Measurements from ENCODE around the gene PRKAR2B.
"Not testable (repeated sequence)": the region's sequence is repeated elsewhere in the genome, so short reads cannot be mapped to it uniquely, and the experiment has no call there.

The PRKAR2B gene

DNA sequence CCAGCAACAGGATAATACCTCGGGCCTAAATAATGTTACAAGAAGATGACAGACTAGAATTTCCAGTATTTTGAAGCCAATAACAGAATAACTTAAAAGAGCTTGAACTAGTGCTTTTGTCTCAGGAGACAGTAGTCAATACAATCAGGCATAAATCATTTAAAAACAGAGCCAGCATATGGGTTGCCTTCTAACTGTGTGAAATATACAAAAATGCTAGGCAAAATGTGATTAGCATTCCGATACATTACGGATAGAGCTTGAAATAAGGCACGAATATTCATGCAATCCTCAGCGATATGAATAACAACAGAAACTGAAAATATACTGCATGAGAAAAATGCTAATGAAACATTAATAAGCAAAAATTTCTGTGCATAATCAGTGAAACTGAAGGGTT lies 18.3 kb upstream of the PRKAR2B start:
- in situ Hi-C loops (cut with MboI; ENCODE audit: low sequenced_read_pairs), result no loop called here

DNA sequence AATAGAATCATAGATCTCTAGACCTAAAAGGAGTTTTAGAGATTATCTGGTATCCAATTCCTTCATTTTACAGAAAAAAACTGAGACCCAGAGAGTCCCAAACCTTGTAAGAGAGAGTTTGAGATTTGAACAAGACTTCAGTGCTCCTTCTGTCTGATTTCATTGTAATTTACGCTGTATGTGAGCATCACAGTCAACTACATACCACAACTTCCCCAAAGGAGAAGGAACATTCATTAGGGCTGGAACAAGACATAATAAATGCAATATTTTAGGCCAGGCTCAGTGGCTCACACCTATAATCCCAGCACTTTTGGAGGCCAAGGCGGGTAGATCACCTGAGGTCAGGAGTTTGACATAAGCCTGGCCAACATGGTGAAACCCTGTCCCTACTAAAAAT lies 17.3 kb upstream of the PRKAR2B start:
- in situ Hi-C loops (cut with MboI; ENCODE audit: low sequenced_read_pairs), result no loop called here

DNA sequence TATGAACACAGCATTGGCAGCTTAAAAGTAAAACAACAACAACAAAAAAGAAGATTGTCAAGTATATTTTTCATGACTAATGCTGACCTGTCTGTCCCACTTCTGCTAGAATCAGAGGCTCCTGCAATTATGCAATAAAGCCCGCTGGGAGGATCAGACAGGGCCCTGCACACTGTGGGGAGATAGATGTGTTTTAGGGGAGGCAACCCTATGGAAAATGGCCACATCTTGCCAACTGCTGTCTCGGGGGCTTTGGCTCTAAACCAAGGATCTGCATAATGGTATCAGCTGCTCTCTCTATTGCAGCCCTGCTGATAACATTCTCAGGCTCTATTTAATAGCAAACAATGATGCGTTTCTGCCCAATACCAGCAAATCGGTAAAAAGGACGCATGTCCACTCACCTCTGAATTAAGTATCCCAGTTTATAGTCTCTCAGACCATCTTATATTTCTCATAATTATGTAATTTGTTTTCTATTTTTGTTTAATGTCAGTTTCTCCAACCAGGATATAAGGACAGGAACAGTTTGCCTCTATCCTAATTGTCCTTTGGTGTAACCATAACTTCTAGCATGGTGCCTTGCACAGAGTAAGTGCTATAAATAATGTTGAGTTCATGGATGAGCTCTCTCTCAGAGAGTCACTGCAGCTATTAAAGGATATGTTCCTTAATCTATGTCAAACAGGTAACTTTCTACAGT lies 15.3 kb upstream of the PRKAR2B start:
- in situ Hi-C loops (cut with MboI; ENCODE audit: low sequenced_read_pairs), result no loop called here

DNA sequence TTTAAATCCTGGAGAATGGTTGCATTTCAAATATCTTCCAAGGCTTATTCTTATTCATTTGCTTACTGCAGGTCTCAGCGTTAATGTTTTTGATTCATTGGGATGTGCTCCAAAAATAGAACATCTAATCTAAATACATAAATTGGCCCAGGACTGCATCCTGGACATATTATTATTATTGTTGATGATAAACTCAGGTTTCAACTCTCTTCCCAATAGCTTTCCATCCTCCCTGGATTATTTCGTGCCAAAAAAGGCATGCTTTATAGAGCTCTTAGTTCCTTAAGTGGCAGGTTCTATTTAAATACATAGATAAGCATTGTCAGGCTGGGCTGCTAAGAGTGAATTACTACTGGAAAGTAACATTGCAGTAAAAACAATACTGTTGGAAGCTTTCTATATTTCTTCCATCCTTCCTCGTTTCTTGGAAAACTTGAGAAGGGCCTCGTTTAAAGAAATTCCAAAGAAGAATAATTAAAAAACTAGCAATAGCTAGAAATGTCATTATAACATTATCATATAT lies 14.7 kb upstream of the PRKAR2B start:
- in situ Hi-C loops (cut with MboI; ENCODE audit: low sequenced_read_pairs), result no loop called here

DNA sequence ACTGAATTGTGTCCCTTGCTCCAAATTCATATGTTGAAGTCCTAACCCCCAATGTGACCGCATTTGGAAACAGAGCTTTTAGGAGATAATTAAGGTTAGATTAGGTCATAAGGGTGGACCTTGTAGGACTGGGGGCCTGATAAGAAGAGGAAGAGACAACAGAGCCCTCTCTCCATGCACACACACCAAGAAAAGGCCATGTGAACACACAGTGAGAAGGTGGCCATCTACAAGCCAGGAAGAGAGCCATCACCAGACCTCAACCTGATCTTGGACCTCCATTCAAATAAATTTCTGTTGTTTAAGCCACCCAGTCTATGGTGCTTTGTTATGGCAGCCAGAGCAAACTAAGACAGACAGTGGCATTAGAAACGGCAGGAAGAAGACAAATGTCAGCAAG lies 12.5 kb upstream of the PRKAR2B start:
- in situ Hi-C loops (cut with MboI; ENCODE audit: low sequenced_read_pairs), result no loop called here

DNA sequence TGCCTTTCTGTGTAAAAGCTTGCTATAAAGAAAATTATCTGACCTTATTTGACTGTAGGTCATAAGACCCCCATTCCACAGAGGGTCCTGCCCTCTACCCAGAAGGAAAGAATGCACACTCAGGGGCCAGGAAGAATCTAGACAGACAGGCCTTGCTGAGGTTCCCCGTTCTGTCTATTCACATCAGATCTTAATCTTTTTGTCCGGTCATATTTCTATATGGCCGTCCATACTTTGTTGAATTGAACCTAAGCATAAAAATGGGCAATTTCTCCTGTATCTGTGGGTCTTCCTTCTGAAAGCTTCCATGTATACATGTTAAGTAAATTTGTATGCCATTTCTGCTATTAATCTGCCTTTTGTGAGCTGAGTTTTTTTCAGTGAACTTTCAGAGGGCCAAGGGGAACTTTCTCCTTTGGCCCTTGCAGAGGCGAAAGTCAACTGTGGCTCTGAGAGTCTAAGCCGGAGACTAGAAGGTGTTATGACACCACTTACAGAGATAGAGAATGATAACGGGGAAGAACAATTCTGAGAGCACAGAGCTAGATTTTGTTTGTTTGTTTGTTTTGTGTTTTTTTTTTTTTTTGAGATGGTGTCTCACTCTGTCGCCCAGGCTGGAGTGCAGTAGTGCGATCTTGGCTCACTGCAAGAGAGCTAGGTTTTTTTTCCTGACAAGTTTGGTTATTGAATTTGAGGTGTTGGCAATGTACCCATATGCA lies 11.6 kb upstream of the PRKAR2B start:
- in situ Hi-C loops (cut with MboI; ENCODE audit: low sequenced_read_pairs), result no loop called here

DNA sequence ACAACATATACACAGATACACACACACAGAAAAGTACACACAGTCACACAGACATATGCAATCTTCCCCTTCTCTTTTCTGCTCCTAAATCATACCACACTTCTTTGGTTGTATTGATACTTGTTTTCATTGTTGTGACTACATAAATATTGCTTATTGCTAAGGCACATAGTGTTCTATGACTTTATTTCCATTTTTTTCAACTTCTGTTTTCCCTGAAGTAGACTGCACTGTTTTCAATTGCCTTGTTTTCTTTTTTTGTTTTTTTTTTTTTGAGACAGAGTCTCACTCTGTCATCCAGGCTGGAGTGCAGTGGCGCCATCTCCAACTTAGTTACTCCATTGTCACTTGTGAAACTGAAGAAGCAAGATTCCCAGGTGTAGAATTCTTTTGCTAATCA lies 10.0 kb upstream of the PRKAR2B start:
- in situ Hi-C loops (cut with MboI; ENCODE audit: low sequenced_read_pairs), result no loop called here

DNA sequence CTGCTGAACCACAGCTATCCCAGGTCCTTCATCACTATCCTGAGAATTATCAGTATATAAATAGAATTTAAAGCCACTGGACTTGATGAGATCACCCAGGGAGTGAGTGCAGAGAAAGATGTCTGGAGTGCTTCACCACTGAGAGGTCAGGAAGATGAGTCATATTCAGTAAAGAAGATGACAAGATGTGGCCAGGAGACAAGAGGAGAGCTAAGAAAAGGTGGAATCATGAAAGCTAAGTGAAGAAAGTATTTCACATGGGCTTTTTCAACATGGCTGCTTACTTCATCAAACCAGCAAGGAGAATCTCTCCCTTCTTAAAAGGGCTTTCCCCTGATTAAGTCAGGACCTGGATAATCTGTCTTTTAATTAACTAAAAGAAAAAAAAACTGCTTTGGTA lies 9.1 kb upstream of the PRKAR2B start:
- in situ Hi-C loops (cut with MboI; ENCODE audit: low sequenced_read_pairs), result no loop called here

DNA sequence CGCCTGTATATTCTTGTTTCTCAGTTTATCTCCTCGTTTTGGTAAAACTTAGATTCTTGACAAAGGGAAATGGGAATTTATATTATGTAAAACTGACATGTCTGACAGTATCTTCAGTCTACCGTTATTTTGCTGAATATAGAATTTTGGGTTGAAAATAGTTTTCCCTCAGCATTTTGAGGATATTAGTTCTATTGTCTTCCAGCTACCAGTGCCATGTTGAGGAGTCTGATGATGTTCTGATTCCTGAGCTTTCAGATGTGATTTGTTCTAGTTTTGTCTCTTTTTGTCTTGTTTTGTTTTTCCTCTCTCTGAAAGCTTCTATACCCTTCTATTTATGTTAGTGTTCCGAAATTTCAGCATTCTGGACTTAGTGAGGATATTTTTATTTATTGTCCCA lies 8.0 kb upstream of the PRKAR2B start:
- in situ Hi-C loops (cut with MboI; ENCODE audit: low sequenced_read_pairs), result no loop called here

DNA sequence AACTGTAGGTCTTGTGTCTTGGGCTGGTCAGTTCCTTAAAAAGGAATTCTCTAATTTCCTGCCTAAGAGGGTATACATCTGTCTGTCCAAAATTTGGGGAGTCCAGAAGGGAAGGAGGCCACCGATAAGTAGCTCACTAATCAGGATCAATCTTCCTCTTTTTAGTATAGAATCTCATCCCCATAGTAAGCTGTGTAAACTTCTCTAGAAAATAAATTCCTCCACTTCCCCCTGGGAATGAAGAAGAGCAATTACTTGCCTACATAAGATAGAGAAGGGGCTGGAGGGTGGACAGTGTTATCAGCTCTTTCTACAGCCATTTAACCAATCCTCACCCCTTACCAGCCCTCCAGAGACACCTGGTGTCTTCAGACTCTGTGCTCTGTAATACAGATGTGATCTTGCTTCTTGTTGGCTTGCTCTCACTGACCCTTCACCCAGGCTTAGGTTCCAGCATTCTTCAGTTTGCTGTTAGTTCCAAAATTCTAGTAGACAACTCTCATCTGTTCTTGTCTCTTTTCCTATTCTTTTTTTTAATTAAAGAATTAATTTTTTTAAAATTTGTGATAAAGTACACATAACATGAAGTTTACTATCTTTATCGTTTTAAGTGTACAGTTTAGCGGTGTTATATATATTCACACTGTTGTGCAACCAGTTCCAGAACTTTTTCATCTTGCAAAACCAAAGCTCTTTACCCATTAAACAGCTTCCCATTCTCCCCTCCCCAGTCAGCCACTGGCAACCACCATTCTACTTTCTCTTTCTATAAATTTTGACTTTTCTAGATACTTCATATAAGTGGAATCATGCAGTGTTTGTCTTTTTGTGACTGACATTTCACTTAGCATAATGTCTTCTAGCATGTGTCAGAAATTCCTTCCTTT lies 6.5 kb upstream of the PRKAR2B start:
- in situ Hi-C loops (cut with MboI; ENCODE audit: low sequenced_read_pairs), result no loop called here

DNA sequence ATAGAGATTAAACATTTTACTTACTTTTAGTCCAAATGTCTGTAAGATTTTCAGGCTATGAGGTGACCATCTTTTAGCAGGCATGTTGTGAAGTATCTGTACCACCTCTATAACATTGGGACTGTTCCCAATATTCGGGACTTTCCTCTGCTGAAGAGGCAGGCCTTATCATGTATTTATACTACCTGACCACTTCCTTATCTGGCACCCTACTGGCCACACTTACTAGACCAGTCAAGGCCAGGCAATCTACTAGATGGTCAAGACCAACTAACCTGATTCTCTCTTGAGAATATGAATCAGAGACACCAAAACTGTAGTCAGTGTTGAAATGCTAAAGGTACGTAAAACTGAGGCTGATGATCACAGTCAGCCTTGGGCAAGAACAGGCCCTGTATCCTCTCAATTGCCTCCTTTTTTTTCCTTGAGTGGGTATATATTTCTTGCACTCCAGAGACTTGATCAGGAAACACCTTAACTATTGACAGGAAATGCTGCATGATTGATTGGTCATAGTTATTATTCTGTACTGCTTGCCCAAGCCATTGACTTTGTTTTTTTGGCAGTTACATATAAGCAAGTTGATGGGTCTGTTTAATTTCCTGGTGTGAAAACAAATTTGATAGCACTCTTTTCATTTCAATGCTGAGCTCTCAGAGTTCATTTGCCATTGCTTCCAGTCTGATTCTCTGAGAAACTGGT lies 5.2 kb upstream of the PRKAR2B start:
- in situ Hi-C loops (cut with MboI; ENCODE audit: low sequenced_read_pairs), result no loop called here

DNA sequence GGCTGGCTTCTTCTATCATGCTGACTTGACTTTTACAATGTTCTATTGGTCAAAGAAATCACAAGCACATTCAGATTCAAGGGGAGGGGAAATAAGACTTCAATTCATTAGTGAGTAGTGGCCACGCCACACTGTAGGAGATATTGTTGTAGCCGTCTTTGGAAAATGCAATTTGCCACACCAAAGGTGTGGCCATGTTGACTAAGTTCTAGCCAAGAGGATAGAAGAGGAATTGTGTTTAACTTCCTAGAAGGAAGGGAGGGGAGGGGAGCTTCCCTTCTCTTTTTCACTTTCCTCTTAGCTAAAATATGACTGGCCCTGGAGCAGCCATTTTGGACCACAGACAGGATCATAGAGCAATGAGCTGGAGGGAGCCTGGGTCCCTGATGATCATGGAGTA lies 3.4 kb upstream of the PRKAR2B start:
- in situ Hi-C loops (cut with MboI; ENCODE audit: low sequenced_read_pairs), result no loop called here

DNA sequence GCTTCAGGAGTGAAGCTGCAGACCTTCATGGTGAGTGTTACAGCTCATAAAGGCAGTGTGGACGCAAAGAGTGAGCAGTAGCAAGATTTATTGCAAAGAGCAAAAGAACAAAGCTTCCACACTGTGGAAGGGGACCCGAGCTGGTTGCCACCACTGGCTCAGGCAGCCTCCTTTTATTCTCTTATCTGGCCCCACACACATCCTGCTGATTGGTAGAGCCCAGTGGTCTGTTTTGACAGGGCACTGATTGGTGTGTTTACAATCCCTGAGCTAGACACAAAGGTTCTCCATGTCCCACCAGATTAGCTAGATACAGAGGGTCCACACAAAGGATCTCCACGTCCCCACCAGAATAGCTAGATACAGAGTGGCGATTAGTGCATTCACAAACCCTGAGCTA lies 2.7 kb upstream of the PRKAR2B start:
- in situ Hi-C loops (cut with MboI; ENCODE audit: low sequenced_read_pairs), result not testable (repeated sequence)

DNA sequence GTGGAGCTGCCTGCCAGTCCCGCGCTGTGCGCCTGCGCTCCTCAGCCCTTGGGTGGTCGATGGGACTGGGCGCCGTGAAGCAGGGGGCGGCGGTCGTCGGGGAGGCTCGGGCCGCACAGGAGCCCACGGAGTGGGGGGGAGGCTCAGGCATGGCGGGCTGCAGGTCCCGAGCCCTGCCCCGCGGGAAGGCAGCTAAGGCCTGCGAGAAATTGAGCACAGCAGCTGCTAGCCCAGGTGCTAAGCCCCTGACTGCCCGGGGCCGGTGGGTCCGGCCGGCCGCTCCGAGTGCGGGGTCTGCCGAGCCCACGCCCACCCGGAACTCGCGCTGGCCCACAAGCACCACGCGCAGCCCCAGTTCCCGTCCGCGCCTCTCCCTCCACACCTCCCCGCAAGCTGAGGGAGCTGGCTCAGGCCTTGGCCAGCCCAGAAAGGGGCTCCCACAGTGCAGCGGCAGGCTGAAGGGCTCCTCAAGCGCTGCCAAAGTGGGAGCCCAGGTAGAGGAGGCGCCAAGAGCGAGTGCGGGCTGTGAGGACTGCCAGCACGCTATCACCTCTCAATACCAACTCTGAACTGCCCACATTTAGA lies 2.1 kb upstream of the PRKAR2B start:
- in situ Hi-C loops (cut with MboI; ENCODE audit: low sequenced_read_pairs), result not testable (repeated sequence)

DNA sequence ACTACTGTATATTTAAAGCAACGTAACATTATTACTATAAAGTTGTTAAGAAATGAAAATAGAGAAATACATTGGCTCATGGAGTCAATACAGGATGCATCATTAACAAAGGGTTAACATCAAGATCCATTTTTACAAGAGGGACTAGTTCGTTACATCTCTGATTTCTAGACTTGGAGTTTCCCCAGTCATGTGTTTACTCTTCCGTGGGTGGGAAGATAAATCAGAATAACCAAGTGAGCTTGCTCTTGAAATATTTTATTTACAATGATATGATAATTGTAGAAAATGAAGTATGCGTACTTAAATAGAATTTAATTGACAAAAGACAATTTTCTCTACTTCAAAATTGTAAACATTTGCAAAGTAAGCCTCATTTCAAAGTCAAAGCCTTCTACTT lies 1.0 kb upstream of the PRKAR2B start:
- in situ Hi-C loops (cut with MboI; ENCODE audit: low sequenced_read_pairs), result no loop called here

DNA sequence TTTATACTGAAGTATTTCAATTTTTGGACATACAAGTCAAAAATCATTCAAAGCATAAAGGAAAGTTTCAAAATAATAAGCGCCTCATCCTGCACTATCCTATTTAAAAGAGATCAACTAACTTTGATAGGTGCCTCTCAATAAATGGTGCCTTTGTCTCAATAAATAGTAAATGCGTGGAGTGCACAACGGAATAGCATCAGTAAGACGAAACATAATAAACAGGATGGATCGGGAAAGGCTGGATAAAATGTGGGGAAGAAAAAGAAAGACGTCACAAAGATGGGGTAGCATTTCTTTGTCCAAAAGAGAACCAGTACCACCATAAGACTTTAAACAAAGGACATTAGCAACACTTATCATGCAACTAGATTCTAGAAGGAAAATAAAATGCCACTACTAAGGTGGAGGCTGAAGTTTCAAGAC lies 571 bp upstream of the PRKAR2B start:
- in situ Hi-C loops (cut with MboI; ENCODE audit: low sequenced_read_pairs), result no loop called here

DNA sequence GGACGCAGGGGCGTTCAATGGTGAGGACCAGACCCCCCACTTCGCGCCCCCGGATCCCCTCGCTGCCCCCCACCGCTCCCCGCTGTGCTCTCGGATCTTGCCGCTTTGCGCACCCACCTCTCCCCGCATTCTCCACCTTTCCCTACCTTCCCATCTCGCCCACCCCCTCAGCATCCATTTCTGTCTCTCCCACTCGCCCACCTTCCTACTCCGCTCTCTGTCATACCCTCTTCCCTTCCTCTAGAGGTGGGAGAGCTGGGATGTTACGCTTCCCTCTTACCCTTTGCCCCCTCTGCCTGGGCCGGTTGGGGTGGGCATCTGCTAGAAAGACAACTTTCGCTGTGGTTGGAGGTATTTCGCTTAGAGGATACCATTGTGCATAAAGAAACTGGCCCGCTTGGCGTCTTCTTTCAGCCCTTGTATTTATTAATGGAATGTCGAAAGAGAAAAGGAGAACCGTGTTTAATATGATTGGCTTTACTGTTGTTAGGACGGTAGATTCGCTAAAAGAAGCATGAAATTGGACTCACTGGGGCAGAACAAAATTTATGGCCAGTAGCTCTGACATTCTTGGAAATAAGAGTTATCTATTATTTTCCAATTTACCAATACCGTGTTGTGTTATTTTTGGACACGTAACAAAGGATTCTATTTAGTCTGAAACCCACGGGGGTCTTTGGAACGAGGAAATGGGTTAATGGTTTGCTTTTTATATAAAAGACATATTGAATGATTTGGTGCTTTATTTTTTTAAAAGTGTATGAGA lies 873 bp downstream of the PRKAR2B start:
- in situ Hi-C loops (cut with MboI; ENCODE audit: low sequenced_read_pairs), result no loop called here

DNA sequence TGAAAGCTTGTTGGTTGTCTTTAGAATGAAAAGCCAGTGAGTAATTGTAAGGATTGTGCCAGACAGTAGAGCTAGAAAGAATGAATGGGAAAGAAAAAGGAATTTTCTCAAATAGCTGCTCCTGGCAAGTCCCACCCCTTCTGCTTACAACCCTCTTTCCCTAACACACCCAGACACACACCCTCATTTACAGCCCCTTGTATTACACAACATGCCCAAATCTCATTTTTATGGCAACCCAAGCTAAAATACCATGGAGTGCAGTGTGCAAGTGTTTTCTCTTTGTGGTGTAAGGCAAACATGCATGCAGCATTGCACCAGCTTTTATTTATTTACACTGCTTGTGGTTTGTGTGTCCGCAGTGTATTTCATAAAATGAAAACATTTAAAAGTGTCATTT lies 1.5 kb downstream of the PRKAR2B start:
- in situ Hi-C loops (cut with MboI; ENCODE audit: low sequenced_read_pairs), result no loop called here

DNA sequence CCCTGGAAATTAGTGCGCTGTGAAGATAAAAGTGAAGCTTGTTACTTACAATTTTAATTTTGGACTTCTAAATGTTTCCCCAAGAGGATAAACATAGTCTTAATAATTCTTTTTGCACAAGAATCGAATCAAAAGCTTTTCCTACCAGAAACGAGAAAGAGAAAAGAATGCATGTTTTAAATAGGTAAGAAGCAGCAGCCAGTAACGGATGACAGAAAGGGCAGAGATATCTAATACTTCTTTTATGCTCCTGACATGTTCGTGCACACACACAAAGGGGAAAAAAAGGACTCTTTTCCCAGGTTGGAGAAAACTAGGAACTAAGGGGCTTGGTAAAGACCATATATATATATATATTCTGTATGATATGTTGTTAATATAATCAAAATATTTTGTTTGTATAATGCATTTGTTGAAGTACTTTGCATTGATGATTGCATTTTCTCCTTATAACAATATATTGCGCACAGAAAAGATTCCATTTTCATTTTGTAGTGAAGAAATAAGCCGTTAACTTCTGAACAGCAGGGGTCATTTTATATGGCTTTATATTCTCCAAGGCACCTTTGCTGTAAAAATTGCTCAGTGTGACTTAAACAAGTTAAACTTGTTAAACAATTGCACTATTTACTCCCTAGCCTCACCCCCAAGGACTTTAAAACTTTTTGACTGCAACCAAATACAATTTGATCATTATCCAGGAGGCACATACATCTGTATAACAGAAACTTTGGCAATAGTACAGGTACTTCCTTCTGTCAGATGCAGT lies 2.2 kb downstream of the PRKAR2B start:
- in situ Hi-C loops (cut with MboI; ENCODE audit: low sequenced_read_pairs), result no loop called here
